ENCODE measurements around the gene CARMIL3. TPM values are rescaled to one million over a fixed set of nuclear protein-coding genes. Genes with fewer than 3 reads are reported as not detected.

The CARMIL3 gene
- total RNA-seq, 1 experiment from 2014 or later, result 0.71 TPM

- POLR2A ChIA-PET, result no interaction called here
Observed at GRCh38 chr14:24077086-24077485, 25.3 kb downstream of the CARMIL3 start.

More at GRCh38 chr14:24077086-24077485, 25.3 kb downstream of the CARMIL3 start:
- H3K27me3 ChIP-seq (ENCODE audit: insufficient read depth, low read length), result no peaks in the 10 kb centered on the region
- no peak overlapping the region for H3K9ac ChIP-seq (ENCODE audit: low read length)
- H3K9me3 ChIP-seq (ENCODE audit: control insufficient read depth in 1 of 2, insufficient read depth in 1 of 2, low read depth in 1 of 2, low read length in 2 of 2), result no peaks in the 10 kb centered on the region
- no peaks in the 10 kb centered on the region for H4K20me1 ChIP-seq (ENCODE audit: insufficient read depth)
- no peaks in the 10 kb centered on the region for H3K9me2 ChIP-seq (ENCODE audit: insufficient read depth)
- CTCF ChIA-PET, result no interaction called here
- no peak overlapping the region for H3K27ac ChIP-seq (ENCODE audit: low read depth, low read length)
- BruUV-seq (replicated peaks), result no TSS peak
- no peak overlapping the region for H3K4me3 ChIP-seq (replicated peaks in 1 of 2; ENCODE audit: low read depth in 1 of 2, low read length in 2 of 2)
- DNase-seq (ENCODE audit: low read depth, low spot score) (no peak), ATAC-seq (no peak)
- H3K79me2 ChIP-seq (ENCODE audit: insufficient read depth, low read length), result no peaks in the 10 kb centered on the region
- intact Hi-C loops (cut with micrococcal nuclease), result no loop called here
- no peak overlapping the region for H2AFZ ChIP-seq (ENCODE audit: low read depth, low read length, poor library complexity, severe bottlenecking)
- H3K4me2 ChIP-seq (ENCODE audit: low read length), result no peak overlapping the region
- H3K4me1 ChIP-seq (ENCODE audit: control insufficient read depth in 1 of 2, insufficient read depth in 2 of 2, low read length in 2 of 2), result peaks cover 17 to 27% of the 10 kb centered on the region in 2 experiments
- RAD21 ChIA-PET (ENCODE audit: low non-redundant PET in 1 of 2, low total read pairs in 2 of 2, uncharacterized antibody in 2 of 2, unreplicated experiment in 2 of 2), result no interaction called here
- TF ChIP-seq ELF1 (IDR thresholded peaks at IDR 0.05; ENCODE audit: borderline replicate concordance, low read depth) (no peak), POLR2A (IDR thresholded peaks at IDR 0.05; ENCODE audit: borderline replicate concordance, extremely low read depth, insufficient read depth, insufficient read length) (no peak), CBX3 (IDR thresholded peaks at IDR 0.05; ENCODE audit: low read depth) (no peak), TCF7L2 (IDR thresholded peaks at IDR 0.05; ENCODE audit: borderline replicate concordance, extremely low read depth, insufficient read depth, insufficient read length) (no peak), POLR2AphosphoS5 (IDR thresholded peaks at IDR 0.05; ENCODE audit: low read depth, low read length) (no peak), SIN3A (IDR thresholded peaks at IDR 0.05; ENCODE audit: low read depth) (no peak), EGR1 (IDR thresholded peaks at IDR 0.05; ENCODE audit: low read depth) (no peak), RAD21 (IDR thresholded peaks at IDR 0.05; ENCODE audit: low read depth) (no peak), FOSL1 (IDR thresholded peaks at IDR 0.05; ENCODE audit: low read depth) (no peak), CTCF (IDR thresholded peaks at IDR 0.05 in 2 of 3, conservative IDR thresholded peaks at IDR 0.05 in 1 of 3; ENCODE audit: borderline replicate concordance in 1 of 3, insufficient read depth in 1 of 3, low read depth in 2 of 3, low read length in 2 of 3) (no peak), ZFX (IDR thresholded peaks at IDR 0.05) (no peak), ATF3 (IDR thresholded peaks at IDR 0.05) (no peak), ZNF274 (IDR thresholded peaks at IDR 0.05; ENCODE audit: low read depth, low read length) (no peak), CEBPB (IDR thresholded peaks at IDR 0.05; ENCODE audit: low read depth) (no peak), EZH2phosphoT487 (IDR thresholded peaks at IDR 0.05; ENCODE audit: borderline replicate concordance) (no peak), SRF (IDR thresholded peaks at IDR 0.05; ENCODE audit: low read depth) (no peak), REST (IDR thresholded peaks at IDR 0.05; ENCODE audit: low read depth) (no peak)
- no peaks in the 10 kb centered on the region for H3K36me3 ChIP-seq (ENCODE audit: control insufficient read depth in 1 of 2, insufficient read depth in 2 of 2, low read length in 2 of 2)

Data from HCT116 (cell line).